NCI-H460 (cell line): ENCODE measurements around the gene DLEC1. TPM values are rescaled to one million over a fixed set of nuclear protein-coding genes. Genes with fewer than 3 reads are reported as not detected.
"Not testable (repeated sequence)": the region's sequence is repeated elsewhere in the genome, so short reads cannot be mapped to it uniquely, and the experiment has no call there.

Source experiments
- DNase-seq: peaks from one replicate; pipeline ENCODE4 v3.0.0-alpha.2; 2016; ENCODE audit warnings: low read depth; ENCODE audit errors: extremely low read depth
- total RNA-seq: library from RNA; depleted of rRNA; stranded (reverse); fragments of >200 nt; shearing (Covaris generic); gene quantifications from 2 replicates; pipeline ENCODE4 v1.2.3, GENCODE V29; 2014

The DLEC1 gene
- total RNA-seq, 1 experiment from 2014 or later, result 0.10 TPM

DNA sequence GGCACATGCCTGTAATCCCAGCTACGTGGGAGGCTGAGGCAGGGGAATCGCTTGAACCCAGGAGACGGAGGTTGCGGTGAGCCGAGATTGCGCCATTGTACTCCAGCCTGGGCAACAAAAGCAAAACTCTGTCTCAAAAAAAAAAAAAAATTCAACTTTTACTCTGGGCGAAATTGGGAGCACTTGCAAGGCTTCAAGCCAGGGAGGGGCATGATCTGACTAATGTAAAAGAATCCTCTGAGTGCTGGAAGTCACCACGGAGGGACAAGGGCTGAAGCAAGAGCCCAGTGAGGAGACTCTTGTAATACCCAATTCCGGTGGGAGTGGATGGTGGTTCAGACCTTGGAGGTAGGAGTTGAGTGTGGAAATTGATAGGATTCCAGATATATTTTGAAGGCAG lies 4.7 kb upstream of the DLEC1 start:
- DNase-seq, result not testable (repeated sequence)

DNA sequence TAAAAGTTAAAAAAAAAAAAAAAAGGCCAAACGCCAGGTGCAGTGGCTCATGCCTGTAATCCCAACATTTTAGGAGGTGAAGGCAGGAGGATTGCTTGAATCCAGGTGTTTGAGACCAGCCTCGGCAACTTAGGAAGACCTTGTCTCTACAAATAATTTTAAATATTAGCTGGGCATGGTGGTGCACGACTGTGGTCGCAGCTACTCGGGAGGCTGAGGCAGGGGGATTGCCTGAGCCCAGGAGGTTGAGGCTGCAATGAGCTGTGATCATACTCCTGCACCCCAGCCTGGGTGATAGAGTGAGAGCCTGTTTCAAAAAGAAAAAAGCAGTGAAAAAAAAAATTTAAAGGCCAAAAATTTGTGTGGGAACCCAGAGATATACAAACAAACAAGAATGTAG lies 2.7 kb upstream of the DLEC1 start:
- DNase-seq, result no peak

DNA sequence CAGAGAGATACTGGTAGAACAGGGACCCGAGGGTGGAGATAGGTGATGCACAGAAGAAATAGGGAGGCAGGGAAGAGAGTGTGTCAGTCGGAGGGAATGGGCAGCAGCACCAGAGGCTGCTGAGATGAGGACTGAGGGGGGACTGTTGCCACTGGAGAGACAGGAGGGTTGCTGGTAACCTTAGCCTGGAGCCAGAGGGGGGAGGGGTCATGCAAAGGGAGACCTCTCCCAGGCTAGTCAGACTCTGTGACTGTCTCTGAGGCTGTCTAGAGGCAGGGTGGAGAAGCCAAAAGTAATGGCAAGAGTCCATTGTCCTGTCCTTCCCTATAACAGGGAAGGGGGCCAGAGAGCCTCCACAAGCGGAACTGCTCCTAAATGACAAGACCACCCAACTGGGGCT lies 2.1 kb upstream of the DLEC1 start:
- no peak for DNase-seq

DNA sequence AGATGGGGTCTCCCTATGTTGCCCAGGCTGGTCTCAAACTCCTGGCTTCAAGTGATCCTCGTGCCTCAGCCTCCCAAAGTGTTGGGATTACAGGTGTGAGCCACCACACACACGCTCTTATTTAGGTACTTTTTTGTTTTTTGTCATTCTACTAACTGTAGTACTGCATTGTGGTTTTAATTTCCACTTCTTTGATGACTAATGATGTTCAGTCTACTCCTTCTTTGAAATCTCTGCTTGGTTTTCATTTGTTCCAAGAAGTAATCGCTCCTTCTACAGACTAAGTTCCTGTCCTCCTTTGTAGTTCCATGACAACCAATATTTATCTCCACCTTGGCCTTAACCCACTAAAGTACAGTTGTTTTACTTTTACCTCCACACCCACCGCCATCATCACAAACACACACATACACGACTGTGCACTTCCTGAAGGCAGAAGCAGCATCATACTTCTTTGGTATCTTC lies 529 bp upstream of the DLEC1 start:
- DNase-seq, result no peak

- no peak for DNase-seq
These were observed 872 bp downstream of the DLEC1 start for GRCh38 chr3:38039899-38040261.

GRCh38 chr3:38040401-38040800 lies 1.4 kb downstream of the DLEC1 start:
- no peak for DNase-seq

DNA sequence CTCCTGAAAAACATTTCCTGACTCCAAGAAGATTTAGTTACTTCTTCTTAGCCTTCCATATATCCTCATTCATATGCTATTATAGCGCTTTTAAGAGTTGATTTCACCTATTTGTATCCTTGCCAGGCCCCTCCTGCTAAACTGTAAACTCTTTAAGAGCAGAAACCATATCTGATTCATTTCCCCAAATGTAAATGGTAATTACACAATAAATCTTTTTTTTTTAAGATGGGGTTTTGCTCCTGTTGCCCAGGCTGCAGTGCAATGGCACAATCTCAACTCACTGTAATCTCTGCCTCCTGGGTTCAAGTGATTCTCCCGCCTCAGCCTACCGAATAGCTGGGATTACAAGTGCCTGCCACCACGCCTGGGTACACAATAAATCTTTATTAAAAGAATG lies 4.5 kb downstream of the DLEC1 start:
- no peak for DNase-seq

- no peak for DNase-seq
These were observed 7.0 kb downstream of the DLEC1 start for GRCh38 chr3:38046027-38046426.

GRCh38 chr3:38046821-38047220 lies 7.8 kb downstream of the DLEC1 start:
- DNase-seq, result no peak

GRCh38 chr3:38047896-38048295 lies 8.9 kb downstream of the DLEC1 start:
- no peak for DNase-seq

GRCh38 chr3:38049358-38050126 lies 10.5 kb downstream of the DLEC1 start:
- DNase-seq, result no peak

DNA sequence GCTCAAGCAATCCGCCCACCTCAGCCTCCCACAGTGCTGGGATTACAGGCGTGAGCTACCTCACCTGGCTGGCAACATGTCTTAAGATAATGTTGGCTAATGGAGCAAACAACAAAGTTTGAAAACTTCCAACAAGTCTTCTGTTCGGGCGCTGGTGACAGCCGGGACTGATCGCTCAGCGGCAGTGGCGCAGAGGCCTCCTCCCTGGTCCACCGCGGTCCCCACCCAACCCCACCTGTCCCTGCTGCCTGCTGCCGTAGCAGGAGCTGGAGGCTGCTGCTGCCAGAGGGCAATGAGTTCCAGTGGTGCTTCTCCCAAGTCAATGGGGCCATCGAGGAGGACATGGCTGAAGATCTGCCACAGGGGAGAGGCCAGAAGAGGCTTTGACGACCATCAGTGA lies 12.1 kb downstream of the DLEC1 start:
- no peak for DNase-seq

- not testable (repeated sequence) for DNase-seq
These were observed 14.3 kb downstream of the DLEC1 start for GRCh38 chr3:38053286-38053685.

GRCh38 chr3:38053813-38054498 lies 14.9 kb downstream of the DLEC1 start:
- DNase-seq, result not testable (repeated sequence)

DNA sequence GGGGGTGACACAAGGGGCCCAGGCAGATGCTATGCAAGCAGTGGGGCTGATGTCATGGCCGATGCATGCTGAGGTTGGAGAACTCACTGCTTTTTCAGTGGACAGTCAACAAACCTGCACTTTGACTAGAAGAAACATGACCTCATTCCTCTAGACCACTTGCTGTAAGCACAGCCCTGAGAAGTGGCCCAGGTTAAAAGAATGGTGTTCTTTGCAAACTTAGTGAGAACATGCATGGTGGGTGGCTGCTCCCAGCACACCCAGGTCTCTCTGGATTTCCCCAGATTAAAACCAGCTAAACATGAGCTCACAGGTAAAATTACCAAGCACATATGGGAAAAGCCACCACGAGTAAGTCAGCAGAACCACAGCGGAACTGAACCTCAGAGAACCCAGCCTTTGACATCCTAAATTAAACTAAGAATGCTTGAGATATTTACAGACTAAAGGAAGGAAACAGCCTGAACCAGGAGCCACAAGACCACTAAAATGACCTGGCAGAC lies 15.5 kb downstream of the DLEC1 start:
- DNase-seq, result no peak

- no peak for DNase-seq
These were observed 20.1 kb downstream of the DLEC1 start for GRCh38 chr3:38059148-38059547.

- DNase-seq, result no peak
These were observed 20.6 kb downstream of the DLEC1 start for GRCh38 chr3:38059591-38059990.

- DNase-seq, result no peak
These were observed 23.8 kb downstream of the DLEC1 start for GRCh38 chr3:38062809-38063208.

DNA sequence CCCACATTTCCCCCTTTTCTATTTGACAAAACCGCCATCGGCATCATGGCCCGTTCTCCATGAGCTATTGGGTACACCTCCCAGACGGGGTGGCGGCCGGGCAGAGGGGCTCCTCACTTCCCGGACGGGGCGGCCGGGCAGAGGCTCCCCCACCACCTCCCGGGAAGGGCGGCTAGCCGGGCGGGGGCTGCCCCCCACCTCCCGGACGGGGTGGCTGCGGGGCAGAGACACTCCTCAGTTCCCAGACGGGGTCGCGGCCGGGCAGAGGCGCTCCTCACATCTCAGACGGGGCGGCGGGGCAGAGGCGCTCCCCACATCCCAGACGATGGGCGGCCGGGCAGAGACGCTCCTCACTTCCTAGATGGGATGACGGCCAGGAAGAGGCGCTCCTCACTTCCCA lies 25.4 kb downstream of the DLEC1 start:
- DNase-seq, result not testable (repeated sequence)

DNA sequence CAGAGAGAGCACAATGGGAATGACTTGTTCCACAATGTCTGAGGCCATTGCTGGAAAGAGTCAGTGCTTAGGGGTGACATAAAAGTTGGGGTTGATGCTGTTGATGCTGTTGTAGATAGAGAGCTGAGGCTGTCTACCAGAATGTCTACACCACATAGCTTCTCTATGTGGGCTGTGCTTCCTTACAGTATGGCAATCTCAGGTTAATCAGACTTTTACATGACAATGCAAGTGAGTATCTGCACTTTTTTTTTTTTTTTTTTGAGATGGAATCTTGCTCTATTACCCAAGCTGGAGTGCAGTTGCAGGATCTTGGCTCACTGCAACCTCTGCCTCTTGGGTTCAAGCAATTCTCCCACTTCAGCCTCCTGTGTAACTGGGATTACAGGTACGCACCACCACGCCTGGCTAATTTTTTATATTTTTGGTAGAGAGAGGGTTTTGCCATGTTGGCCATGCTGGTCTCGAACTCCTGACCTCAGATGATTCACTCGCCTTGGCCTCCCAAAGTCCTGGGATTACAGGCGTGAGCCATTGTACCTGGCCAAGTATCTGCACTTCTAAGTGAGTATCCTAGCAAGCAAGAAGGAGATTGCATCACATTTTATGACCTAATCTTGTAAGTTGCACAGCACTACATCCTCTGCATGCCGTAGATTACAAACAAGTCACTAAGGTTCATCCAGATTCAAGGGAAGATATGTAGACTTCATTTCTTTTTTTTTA lies 28.7 kb downstream of the DLEC1 start:
- DNase-seq, result no peak

DNA sequence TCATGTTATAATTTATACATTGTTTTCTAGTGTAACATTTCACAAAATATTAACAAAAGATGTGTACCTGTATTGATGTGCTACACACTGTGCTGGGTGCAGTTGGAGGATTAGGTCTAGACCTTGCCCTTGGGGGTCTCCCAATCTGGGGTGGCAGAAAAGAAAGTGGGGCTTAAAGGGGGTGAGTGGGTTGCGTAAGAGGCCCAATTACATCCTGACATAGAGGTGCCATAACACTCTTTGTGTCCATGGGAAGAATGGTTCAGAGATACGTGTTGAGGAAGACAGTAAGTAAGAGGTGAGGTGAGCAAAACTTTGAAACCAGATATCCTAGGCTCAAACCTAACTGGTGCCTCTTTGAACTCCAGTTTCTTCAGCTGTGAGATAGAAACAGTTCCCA lies 31.0 kb downstream of the DLEC1 start:
- no peak for DNase-seq
